ENCODE data around the gene USB1.

DNA sequence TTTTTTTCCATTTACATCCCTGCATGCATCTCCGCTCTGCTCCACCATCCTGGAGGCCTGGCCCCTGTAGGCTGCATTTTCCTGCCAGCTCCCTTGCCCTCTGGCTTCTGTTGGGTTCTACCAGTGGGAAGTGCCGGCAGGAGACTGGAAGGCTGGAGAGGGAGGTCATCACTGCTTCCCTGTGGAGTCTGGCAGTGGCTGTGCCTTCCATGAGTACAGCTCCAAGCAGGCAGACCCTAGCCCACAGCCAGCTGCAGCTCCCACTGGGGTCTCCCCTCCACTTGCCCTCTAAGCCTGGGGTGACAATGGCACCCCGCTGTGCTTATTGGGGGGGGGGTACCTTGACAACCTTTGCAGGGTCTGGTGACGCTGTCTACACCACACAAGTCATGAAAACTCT lies 61.6 kb downstream of the USB1 start:
- TF ChIP-seq ZNF114 (tag by site-specific recombination; IDR thresholded peaks at IDR 0.05) (no peak), KLF9 (tag by site-specific recombination; IDR thresholded peaks at IDR 0.05; ENCODE audit: low read depth) (no peak), ZSCAN30 (tag by site-specific recombination; IDR thresholded peaks at IDR 0.05) (no peak)
- TF ChIP-seq, protein P1, sequence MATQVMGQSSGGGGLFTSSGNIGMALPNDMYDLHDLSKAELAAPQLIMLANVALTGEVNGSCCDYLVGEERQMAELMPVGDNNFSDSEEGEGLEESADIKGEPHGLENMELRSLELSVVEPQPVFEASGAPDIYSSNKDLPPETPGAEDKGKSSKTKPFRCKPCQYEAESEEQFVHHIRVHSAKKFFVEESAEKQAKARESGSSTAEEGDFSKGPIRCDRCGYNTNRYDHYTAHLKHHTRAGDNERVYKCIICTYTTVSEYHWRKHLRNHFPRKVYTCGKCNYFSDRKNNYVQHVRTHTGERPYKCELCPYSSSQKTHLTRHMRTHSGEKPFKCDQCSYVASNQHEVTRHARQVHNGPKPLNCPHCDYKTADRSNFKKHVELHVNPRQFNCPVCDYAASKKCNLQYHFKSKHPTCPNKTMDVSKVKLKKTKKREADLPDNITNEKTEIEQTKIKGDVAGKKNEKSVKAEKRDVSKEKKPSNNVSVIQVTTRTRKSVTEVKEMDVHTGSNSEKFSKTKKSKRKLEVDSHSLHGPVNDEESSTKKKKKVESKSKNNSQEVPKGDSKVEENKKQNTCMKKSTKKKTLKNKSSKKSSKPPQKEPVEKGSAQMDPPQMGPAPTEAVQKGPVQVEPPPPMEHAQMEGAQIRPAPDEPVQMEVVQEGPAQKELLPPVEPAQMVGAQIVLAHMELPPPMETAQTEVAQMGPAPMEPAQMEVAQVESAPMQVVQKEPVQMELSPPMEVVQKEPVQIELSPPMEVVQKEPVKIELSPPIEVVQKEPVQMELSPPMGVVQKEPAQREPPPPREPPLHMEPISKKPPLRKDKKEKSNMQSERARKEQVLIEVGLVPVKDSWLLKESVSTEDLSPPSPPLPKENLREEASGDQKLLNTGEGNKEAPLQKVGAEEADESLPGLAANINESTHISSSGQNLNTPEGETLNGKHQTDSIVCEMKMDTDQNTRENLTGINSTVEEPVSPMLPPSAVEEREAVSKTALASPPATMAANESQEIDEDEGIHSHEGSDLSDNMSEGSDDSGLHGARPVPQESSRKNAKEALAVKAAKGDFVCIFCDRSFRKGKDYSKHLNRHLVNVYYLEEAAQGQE (tag by site-specific recombination; IDR thresholded peaks at IDR 0.05), result no peak
- TF ChIP-seq, protein P2, sequence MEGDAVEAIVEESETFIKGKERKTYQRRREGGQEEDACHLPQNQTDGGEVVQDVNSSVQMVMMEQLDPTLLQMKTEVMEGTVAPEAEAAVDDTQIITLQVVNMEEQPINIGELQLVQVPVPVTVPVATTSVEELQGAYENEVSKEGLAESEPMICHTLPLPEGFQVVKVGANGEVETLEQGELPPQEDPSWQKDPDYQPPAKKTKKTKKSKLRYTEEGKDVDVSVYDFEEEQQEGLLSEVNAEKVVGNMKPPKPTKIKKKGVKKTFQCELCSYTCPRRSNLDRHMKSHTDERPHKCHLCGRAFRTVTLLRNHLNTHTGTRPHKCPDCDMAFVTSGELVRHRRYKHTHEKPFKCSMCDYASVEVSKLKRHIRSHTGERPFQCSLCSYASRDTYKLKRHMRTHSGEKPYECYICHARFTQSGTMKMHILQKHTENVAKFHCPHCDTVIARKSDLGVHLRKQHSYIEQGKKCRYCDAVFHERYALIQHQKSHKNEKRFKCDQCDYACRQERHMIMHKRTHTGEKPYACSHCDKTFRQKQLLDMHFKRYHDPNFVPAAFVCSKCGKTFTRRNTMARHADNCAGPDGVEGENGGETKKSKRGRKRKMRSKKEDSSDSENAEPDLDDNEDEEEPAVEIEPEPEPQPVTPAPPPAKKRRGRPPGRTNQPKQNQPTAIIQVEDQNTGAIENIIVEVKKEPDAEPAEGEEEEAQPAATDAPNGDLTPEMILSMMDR (tag by site-specific recombination; IDR thresholded peaks at IDR 0.05), result no peak
- TF ChIP-seq, protein P3, sequence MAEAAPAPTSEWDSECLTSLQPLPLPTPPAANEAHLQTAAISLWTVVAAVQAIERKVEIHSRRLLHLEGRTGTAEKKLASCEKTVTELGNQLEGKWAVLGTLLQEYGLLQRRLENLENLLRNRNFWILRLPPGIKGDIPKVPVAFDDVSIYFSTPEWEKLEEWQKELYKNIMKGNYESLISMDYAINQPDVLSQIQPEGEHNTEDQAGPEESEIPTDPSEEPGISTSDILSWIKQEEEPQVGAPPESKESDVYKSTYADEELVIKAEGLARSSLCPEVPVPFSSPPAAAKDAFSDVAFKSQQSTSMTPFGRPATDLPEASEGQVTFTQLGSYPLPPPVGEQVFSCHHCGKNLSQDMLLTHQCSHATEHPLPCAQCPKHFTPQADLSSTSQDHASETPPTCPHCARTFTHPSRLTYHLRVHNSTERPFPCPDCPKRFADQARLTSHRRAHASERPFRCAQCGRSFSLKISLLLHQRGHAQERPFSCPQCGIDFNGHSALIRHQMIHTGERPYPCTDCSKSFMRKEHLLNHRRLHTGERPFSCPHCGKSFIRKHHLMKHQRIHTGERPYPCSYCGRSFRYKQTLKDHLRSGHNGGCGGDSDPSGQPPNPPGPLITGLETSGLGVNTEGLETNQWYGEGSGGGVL (tag by site-specific recombination; IDR thresholded peaks at IDR 0.05), result no peak

Data from HEK293 (cell line).